Left colon (tissue), 2 donors: Measurements from ENCODE around the gene RNU2-1. TPM values are rescaled to one million over a fixed set of nuclear protein-coding genes. Genes with fewer than 3 reads are reported as not detected.
"Not testable (repeated sequence)": the region's sequence is repeated elsewhere in the genome, so short reads cannot be mapped to it uniquely, and the experiment has no call there.

ENCODE experiments used
- ATAC-seq: fragments of 200-7000 bp; cut with Tn5 transposase; one replicate; pipeline ENCODE4 v1.9.1; 2020; ENCODE audit warnings: mild to moderate bottlenecking, moderate library complexity
- DNase-seq, 2 donors: peaks; one replicate each; pipeline ENCODE4 v3.0.0-alpha.2; 2020
- intact Hi-C, 2 donors: fragments of 100-400 bp; cut with DNase I in 1 of 2; cut with micrococcal nuclease in 1 of 2; formaldehyde crosslinking; loops; one replicate each; pipeline versions ENCODE4 v1.11.2 to v1.14.0; 2022; cut with DNase I, micrococcal nuclease
- total RNA-seq, 2 donors: library from RNA; stranded (reverse); fragmentation: NEBNext Ultra II Directional; extraction: Animal tissue kit (Norgen Biotek cat#: 25700); gene quantifications; one replicate each; pipeline ENCODE4 v1.2.1, GENCODE V29; 2021
- donor health status: DM: no; HTN: no; CAD: no.
- donor health status: DM: yes; HTN: yes; CAD: no.

RNU2-1 gene
- total RNA-seq, 2 donors from 2014 or later = 4,822 to 6,579 TPM

DNA sequence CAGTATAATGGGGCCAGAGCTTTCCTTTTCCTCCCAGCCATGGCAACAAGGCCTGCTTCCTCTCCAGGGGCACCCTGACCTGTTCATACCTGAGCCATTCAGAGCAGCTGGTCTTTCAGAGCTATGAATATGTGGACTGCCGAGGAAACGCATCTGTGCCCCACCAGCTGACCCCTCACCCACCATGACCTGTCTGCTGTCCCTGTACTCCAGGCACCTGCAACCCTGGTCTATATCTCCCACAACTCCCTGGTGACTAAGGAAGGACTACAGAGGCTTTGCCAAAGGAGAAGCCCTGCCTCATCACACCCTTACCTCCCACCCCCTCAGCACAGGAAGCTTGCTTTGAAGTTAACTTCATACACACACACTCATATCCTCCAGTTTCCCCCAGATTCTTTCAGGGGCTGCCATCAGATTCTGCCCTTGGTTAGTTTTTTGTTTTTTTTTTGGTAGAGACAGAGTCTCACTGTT lies 16.1 kb downstream of the RNU2-1 start:
- ATAC-seq (no peak), DNase-seq (no peak)
- intact Hi-C loops = no loop called here

DNA sequence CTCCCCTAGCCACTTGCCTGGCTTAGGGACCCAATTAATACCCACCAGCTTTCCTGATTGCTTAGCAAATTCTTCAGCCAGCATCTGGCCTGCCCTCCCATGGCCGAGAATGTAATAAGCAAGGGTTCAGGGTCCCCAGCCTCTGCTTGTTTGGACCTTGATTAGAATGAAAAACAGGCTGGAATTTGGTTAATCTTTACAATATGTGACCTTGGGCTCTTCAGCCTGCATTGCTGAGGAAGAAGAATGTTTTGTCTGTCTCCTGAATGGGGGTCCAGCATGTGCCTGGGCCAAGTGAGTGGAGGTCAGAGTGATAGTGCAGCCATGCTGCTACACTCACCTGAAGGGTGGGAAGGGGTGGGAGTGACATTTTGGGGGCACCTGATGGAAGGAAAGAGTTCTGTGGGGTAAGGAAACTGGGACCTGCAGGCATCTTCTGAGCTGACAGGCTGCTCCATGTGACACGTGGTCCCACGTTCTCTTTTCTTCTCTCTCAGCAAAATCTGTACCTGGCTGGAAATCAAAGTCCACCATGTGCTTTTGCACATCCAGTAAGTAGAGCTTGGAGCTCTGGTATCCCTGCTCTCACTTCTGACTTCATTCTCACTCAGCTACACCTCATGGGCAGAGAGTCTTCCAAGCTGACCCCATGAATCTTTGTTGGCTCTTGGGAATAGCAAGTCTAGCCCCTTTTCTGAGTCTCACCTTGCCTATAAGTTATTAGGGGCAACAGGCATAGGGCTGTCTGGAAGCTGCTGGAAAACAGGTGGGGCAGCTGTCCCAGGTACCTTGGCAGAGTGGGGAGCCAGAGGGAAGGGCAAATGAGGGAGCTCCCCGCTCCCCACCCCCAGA lies 16.8 kb downstream of the RNU2-1 start:
- intact Hi-C loops = no loop called here
- ATAC-seq = no peak
- no peak for DNase-seq

DNA sequence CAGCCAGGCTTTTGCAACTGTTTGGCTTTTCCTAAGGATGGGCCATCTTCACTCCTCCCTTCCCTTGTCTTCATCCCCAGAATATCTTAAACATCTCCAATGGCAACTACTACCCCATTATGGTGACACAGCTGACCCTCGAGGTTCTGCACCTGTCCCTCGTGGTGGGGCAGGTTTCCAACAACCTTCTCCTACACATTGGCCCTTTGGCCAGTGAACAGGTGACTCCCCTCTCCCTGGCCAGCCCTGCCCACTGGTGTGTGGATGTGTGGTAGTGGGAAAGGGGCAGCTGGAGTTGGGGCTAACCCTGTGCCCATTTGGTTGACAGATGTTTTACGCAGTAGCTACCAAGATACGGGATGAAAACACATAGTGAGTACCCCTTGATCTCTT lies 17.4 kb downstream of the RNU2-1 start:
- DNase-seq (no peak), ATAC-seq (no peak)
- intact Hi-C loops = no loop called here

DNA sequence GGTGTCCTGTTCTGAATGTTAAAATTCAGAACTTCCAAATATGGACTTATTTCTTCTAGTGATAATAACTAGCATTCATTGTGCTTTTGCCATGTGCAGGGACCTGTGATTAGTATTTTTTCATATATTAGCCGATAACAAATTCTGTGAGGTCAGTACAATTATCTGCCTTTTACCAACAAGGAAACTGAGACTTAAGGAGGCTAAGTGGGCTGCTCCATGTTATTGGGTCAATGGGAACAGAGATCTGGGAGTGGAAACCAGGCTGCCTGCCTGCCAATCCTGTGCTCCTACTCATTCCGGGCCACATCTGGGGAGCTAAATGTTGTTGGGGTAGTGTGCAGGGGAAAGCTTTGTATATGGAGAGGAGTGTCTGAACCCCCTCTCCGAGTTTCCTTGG lies 18.4 kb downstream of the RNU2-1 start:
- DNase-seq (no peak), ATAC-seq (no peak)
- intact Hi-C loops = no loop called here

DNA sequence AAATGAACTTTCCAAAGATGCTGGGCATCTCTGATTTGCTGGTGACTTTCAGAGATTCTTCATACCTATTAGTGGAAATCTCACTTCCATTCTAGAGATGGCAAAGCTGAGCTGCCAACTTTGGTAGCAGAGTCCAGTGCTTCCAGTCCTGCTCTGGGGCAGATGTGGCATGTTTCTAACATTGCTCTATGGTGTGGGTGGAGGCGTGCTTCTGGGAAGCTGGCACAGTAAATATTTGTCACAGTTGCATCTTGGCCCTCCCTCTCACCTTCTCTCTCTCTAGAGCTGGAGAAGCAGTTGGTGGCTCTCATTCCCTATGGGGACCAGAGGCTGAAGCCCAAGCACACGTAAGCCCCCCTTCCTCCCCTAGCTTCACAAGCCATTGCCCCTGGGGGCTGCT lies 20.2 kb downstream of the RNU2-1 start:
- ATAC-seq (no peak), DNase-seq (no peak)
- intact Hi-C loops = no loop called here

DNA sequence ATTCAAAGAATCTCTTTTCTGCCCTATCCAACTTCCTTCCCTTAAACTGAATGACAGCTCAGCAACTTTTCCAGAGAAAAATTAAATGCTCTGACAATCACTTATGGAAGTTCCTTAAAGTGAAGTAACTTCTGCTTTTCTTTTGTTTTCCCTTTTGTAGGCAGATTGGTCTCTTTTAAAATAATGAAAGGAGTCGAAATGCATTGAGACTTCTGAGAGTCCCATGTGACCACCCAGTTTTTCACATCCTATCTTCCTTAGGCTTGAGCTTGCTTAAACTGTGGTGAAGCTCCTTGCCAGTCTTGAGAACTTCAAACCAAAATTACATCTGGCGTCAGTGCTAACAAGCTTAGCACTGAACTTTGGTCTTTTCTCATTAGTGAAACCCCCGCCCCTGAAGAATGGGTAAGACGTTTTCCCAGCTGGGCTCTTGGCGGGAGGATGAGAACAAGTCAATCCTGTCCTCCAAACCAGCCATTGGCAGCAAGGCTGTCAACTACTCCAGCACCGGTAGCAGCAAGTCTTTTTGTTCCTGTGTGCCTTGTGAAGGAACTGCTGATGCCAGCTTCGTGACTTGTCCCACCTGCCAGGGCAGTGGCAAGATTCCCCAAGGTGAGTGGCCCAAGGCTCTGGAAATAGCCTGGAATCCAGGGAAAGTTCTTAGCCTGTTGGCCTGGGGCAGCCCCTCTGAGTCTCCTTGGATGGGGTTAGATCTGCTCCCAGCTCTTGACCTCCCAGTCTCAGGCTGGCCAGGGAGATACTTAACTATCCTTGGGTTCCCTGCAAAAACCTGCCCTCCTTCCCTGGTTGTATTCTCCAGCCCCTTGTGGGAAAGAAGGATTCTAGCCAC lies 20.9 kb downstream of the RNU2-1 start:
- peak in 1 of 2 donors; percentile 13 for DNase-seq
- no peak for ATAC-seq
- intact Hi-C loops = no loop called here

DNA sequence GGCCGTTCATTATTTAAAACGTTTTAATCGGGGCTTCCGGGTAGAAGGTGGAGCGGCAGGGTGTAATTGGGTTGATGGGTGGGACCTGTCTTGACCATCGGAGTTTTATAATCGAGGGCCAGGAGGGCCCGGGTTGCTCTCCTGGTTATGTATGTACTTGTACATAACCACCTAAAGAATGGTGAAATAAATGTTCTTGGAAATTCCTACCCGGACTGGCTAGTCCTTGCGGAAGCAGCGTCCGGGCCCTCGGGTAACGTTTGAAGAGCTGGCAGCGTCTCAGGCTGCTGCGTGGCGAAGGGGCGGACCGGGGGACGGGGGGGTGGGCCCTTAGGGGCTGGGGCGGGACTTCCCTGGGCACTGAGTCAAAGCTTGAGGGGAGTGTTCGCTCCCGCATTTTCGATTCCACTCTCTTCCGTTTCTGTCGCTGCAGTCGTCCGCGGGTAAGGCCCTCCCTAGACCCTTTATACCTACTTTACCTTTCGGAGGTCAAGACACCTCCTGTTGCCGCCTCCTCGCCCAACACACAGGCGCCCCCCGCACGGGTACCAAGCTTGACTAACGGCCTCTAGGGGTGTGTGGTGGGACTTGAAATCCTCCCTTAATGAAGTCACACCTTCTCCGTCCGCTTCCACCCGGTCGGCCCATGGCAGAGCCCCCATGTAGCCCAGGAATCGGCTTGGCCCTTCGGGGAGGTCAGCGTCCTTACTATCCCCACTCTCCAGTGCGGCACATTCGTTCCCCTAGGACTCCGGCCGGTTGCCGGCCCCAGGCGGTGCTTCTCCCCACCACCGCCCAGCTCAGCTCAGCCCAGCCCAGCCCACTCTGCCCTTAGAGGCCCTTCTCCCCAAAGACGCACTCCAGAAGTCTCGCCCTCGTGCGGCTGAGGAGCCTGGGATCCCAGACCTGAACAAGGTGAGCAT lies 22.0 kb downstream of the RNU2-1 start, which contains the start of gene TMEM106A:
TSS of gene TMEM106A (plus strand) at position 396 of the 923 bp plus-strand sequence. CDS start 1,167 bp downstream, outside the sequence.
- intact Hi-C loops = no loop called here
- DNase-seq (peak; percentile 82 to 84), ATAC-seq (peak; percentile 84)

DNA sequence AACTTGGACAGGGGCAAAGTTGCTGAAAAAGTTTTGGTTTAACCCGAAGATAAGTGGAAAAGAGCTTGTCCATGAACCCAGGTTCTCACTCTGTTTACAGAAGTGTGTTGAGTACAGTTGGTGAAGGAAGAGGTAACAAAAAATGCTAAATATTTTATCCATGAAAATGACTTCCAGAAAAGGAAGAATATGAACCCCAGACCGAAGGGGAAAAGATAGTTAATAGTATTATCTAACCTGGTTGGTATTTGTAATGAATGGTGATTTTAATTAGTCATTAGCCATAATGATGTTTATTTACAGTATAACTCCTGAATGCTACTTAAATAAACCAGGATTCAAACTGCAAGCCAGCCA lies 22.7 kb downstream of the RNU2-1 start:
- ATAC-seq = no peak
- intact Hi-C loops = no loop called here
- DNase-seq = no peak

DNA sequence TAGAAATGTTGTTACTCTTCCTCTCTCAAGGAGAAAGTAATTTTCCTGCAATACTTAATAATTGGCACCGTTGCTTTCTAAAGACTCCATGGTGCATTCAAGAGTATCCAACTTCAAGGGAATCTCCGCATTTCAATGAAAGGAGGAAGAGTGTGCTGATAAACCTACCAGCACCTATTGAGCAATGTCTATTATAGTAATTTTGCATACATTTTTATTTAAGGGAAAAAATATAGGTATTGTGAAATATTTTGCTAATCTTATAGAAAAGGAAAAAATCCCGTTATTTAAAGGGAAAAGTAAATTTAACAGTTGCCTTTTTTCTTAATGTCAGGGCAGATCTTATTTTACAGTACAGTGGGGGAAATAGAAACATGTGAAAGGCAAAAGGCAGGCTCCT lies 23.2 kb downstream of the RNU2-1 start:
- DNase-seq (no peak), ATAC-seq (no peak)
- intact Hi-C loops = no loop called here

DNA sequence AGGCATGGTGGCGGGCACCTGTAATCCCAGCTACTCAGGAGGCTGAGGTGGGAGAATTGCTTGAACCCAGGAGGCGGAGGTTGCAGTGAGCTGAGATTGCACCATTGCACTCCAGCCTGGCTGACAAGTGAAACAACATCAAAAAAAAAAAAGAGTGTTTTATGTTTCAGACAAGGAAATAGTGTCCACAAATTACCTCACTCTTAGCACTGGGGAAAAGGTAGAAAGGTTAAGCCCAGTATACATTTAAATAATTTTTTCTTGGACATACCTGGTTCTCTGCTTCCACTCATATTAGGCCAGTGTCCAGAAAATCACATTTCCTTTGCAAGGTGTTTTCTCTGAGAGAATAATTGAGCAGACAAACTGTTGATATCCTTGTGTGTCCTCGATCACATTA lies 30.8 kb downstream of the RNU2-1 start:
- intact Hi-C loops, DNase-seq: not testable (repeated sequence)
- peak; percentile 86 for ATAC-seq

DNA sequence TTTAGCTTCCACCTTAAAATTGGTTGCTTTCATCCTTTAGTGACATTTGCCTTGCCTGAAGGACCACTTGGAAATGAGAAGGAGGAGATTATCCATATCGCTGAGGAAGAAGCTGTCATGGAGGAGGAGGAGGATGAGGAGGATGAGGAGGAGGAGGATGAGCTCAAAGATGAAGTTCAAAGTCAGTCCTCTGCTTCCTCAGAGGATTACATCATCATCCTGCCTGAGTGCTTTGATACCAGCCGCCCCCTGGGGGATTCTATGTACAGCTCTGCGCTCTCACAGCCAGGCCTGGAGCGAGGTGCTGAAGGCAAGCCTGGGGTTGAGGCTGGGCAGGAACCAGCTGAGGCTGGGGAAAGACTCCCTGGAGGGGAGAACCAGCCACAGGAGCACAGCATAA lies 33.6 kb downstream of the RNU2-1 start:
- DNase-seq = no peak
- ATAC-seq = no peak
- intact Hi-C loops = no loop called here

DNA sequence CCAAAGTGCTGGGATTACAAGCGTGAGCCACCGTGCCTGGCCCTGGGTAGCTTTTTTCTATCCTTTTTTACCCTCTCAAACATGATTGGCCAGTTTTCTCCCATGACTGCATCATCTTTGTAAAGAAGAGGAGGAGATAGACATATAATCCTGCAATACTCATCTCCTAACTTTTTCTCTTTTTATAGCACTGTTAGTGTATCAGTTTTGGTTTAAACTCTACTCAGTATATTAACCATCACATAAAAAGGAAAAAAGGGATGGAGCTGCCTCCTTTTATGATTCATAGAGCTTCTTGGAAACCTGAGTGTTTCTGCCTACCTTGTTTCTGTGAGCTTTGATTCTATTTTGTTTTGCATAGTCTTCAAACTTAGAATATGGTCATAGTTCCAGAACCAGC lies 34.1 kb downstream of the RNU2-1 start:
- ATAC-seq = no peak
- intact Hi-C loops = no loop called here
- DNase-seq = no peak

DNA sequence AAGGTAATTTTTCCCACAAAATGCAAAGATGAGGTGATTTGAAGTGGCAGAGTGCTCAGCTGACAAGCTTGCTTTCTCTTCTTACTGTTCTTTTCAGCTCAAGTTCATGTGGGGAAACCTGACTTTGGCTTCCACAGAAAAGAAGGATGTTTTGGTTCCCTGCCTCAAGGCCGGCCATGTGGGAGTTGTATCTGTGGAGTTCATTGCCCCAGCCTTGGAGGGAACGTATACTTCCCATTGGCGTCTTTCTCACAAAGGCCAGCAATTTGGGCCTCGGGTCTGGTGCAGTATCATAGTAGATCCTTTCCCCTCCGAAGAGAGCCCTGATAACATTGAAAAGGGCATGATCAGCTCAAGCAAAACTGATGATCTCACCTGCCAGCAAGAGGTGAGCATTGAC lies 40.5 kb downstream of the RNU2-1 start:
- ATAC-seq (no peak), DNase-seq (no peak)
- intact Hi-C loops = no loop called here

DNA sequence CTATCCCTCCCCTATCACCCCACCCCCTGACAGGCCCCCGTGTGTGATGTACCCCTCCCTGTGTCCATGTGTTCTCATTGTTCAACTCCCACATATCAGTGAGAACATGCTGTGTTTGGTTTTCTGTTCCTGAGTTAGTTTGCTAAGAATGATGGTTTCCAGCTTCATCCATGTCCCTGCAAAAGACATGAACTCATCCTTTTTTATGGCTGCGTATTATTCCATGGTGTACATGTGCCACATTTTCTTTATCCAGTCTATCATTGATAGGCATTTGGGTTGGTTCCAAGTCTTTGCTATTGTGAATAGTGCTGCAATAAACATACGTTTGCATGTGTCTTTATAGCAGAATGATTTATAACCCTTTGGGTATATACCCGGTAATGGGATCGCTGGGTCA lies 47.1 kb downstream of the RNU2-1 start:
- DNase-seq, intact Hi-C loops, ATAC-seq: not testable (repeated sequence)

DNA sequence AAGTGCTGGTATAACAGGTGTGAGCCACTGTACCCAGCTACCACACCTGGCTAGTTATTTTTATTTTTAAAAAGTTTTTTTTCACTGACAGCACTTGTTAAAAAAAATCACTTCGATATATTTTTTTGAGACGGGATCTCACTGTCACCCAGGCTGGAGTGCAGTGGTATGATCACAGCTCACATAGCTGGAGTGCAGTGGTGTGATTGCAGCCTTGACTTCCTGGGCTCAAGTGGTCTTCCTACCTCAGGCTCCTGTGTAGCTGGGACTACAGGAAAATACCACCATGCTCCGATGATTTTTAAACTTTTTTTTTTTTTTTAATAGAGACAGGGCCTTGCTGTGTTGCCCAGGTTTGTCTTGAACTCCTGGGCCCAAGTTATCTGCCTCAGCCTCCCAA lies 49.9 kb downstream of the RNU2-1 start:
- no peak for ATAC-seq
- intact Hi-C loops = no loop called here
- no peak for DNase-seq
